Measurements from ENCODE around the gene IL6R. TPM values are rescaled to one million over a fixed set of nuclear protein-coding genes. Genes with fewer than 3 reads are reported as not detected.
"Not testable (repeated sequence)": the region's sequence is repeated elsewhere in the genome, so short reads cannot be mapped to it uniquely, and the experiment has no call there.

Gene IL6R
- 1 to 10 TPM; 3.1 to 7.6 (median 4.2) TPM for polyA plus RNA-seq (ENCODE audit: insufficient read length in 10 of 10)
- long read RNA-seq, donor 1, result 0 reads
- long read RNA-seq, donor 2, full-length matches to known transcripts, result 1 of 1 reads
- long read RNA-seq, donor 2, partial matches to known transcripts, result 0 of 1 reads
- long read RNA-seq, donor 2, other reads (novel, unspliced or antisense), result 0 of 1 reads
- long read RNA-seq, donor 3, result 0 reads
- long read RNA-seq, donor 4, result 0 reads
- long read RNA-seq, donor 5, result 0 reads
- long read RNA-seq, donor 6, result 0 reads
- long read RNA-seq, donor 7, result 0 reads
- long read RNA-seq, donor 8, full-length matches to known transcripts, result 1 of 1 reads
- long read RNA-seq, donor 8, partial matches to known transcripts, result 0 of 1 reads
- long read RNA-seq, donor 8, other reads (novel, unspliced or antisense), result 0 of 1 reads
- long read RNA-seq, donor 9, result 0 reads

DNA sequence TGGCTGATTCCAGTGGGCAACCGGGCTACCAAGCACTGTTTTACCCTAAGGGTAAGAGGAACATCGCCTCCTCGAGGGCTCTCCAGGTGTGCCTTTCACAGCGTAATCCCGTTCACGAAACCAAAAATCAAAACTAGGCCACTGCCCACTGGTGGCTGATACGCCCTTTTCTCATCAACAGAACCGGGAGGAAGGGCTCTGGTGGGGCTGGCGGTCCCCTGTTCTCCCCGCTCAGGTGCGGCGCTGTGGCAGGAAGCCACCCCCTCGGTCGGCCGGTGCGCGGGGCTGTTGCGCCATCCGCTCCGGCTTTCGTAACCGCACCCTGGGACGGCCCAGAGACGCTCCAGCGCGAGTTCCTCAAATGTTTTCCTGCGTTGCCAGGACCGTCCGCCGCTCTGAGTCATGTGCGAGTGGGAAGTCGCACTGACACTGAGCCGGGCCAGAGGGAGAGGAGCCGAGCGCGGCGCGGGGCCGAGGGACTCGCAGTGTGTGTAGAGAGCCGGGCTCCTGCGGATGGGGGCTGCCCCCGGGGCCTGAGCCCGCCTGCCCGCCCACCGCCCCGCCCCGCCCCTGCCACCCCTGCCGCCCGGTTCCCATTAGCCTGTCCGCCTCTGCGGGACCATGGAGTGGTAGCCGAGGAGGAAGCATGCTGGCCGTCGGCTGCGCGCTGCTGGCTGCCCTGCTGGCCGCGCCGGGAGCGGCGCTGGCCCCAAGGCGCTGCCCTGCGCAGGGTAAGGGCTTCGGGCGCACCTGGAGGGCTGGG is at the start of gene IL6R:
Gene IL6R (plus strand): TSS at position 360 of the 763 bp plus-strand sequence. CDS start 287 bp downstream, at position 647.
- peak; percentile 87 to 94 (median 89) for DNase-seq

DNA sequence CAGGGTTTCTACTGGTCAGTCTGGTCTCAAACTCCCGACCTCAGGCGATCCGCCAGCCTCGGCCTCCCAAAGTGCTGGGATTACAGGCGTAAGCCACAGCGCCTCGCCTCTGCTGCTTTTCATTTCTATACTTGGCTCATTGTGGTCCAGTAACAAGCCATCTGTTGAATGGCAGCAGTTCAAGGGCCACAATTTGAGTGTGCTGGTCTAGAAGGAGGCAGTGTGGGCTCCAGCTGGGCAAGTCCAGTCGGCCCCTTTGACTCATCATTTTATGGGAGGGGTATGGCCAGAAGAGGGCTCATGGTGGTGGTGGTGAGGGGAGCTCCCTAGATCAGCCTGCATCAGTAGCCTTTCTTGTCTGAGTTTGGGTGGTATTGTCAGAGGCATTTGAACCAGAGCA is 46.6 kb upstream of the IL6R start:
- no peak for DNase-seq

DNA sequence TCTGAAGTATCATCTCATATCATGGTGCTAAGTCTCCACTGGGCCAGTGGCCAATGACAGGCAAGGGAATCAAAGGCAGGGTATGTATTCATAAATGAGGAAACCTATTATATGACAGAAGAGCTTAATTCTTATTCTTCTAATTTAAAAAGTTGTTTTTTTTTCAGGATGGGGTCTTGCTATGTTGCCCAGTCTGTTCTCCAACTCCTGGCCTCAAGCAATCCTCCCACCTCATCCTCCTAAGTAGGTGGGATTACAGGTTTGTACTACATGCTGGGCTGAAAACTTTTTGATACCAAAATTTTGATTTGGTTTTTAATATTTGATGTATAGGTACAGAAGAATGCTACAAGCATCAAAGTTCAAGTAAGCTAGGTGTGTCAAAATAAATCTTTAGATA is 44.9 kb upstream of the IL6R start:
- DNase-seq, result no peak

DNA sequence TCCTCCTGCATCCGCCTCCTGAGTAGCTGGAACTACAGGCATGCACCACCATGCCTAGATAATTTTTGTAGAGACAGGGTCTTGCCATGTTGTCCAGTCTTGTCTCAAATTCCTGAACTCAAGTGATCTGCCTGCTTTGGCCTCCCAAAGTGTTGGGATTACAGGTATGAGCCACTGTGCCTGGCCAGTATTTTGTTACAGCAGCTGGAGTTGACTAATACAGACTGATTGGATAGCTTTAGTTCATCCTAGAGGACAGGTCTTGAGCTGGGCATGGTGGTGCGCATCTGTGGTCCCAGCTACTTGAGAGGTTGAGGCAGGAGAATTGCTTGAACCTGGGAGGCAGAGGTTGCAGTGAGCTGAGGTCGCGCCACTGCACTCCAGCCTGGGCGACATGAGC is 44.3 kb upstream of the IL6R start:
- not testable (repeated sequence) for DNase-seq

DNA sequence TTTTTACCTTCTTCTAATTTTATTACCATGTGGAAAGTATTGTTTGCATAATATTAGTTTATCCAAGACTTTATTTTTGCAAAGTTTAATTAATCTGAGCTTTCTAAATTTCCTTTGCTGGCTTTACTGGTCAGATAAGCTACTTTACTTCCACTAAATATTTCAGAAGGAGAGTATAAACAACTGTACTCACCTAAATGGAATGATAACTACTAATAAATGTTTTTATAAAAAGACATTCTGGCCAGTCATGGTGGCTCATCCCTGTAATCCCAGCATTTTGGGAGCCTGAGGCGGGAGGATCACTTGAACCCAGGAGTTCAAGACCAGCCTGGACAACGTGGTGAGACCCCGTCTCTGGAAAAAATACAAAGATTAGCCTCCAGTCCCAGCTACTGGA is 43.8 kb upstream of the IL6R start:
- DNase-seq, result no peak

DNA sequence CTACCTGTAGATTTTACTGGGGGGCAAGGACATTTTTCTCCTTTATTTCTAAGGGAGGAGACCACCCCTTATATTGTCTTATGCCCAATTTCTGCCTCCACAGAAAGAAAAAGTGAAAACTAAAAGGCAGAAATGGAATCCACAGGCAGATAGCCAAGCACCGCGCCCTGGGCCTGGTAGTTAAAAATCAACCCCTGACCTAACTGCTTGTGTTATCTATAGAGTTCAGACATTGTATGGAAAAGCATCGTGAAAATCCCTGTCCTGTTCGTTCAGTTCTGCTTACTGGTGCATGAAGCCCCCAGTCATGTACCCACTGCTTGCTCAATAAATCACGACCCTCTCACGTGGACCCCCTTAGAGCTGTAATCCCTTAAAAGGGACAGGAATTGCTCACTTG is 33.7 kb upstream of the IL6R start:
- DNase-seq, result no peak

DNA sequence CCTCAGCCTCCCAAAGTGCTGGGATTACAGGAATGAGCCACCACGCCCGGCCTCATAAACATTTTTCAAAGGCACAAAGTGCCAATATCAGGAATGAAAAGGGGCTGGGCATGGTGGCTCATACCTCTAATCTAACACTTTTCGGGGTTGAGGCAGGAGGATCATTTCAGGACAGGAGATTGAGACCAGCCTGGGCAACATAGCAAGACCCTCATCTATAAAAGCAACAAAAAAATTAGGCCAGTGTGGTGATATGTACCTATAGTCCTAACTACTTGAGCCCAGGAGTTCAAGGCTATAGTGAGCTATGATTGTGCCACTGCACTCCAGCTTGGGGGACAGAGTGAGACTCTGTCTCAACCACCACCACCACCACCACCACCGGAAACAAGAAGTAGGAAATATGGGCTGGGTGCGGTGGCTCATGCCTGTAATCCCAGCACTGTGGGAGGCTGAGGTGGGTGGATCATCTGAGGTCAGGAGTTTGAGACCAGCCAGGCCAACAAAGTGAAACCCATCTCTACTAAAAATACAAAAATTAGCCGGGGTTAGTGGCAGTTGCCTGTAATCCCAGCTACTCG is 31.3 kb upstream of the IL6R start:
- DNase-seq, result not testable (repeated sequence)

DNA sequence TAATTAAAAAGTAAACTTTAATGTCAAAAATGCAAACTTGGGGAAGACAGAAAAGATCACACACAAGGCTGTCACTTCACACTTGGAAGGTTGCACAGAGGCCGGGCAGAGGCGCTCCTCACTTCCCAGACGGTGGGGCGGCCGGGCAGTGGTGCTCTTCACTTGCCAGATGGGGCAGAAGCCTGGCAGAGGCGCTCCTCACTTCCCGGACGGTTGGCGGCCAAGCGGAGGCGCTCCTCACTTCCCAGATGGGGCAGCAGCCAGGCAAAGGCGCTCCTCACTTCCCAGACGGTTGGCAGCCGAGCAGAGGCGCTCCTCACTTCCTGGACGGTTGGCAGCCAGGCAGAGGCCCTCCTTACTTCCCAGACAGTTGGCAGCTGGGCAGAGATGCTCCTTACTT is 25.8 kb upstream of the IL6R start:
- DNase-seq, result no peak

DNA sequence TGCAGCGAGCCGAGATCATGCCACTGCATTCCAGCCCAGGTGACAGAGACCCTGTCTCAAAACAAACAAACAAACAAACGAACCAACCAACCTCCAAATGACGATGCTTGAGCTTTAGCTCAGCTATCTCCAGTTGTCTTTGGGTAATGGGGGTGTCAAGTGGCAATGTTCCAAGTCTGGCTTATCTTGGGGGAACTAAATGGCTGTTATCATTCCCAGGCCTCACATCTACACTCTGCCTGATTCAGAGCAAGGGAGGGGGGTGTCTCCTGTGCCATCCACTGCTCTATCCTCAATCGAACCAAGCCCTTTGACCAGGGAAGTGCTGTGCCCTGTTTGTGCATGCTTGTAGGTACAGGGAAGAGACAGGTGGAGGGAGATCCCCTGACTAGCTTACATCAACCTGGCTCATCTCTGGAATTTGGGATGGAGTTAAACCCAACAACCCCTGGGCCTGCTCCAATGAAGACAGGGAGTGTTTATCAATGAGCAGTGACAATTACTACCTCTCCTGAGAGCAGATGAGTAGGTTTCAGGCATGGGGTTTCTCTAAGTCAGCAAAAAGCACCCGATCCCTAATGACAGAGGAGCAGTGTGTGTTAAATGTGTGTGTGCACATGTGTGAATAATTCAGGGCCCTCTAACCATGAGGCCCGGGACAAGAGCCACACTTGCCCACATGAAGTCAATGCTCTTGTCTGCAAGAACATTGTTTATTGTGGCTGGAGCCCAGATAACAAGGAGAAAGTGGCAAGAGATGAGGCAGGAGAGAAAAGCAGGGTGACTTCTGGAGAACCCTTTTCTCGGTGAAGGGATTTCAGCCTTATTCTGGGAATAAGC is 20.3 kb upstream of the IL6R start:
- no peak for DNase-seq

DNA sequence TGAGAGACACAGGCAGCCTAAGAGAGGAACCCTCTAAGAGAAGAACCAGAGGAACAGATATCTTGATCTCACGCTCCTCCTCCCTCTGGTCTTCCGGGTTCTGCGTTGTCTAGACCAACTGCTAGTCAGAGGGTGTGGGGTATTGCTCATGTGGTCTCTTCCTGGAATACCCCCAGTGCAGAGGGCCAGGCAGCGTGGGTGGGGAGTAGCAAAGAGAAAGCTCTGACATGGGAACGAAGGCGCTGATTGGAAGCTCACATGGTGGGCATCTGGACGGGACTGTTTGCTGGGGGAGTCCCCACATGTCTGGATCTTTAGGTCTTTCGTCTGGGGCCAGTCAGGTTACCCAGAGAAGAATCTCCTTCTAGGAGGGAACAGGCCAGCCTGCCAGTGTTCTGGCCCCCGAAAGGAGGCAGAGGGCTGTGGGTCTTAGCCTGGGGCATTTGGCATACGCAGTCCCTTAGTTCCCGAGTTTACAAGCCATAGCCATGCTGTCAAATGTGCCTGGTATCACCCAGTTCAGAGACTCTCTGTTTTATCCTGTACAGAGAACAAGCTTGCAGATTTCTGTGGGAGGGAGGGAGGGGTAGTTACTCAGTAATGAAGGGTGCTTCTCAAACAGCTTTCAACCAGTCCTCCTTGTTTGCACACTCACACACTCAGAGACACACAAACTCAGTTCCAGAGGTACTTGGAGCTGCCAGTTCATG is 18.3 kb upstream of the IL6R start:
- no peak for DNase-seq

DNA sequence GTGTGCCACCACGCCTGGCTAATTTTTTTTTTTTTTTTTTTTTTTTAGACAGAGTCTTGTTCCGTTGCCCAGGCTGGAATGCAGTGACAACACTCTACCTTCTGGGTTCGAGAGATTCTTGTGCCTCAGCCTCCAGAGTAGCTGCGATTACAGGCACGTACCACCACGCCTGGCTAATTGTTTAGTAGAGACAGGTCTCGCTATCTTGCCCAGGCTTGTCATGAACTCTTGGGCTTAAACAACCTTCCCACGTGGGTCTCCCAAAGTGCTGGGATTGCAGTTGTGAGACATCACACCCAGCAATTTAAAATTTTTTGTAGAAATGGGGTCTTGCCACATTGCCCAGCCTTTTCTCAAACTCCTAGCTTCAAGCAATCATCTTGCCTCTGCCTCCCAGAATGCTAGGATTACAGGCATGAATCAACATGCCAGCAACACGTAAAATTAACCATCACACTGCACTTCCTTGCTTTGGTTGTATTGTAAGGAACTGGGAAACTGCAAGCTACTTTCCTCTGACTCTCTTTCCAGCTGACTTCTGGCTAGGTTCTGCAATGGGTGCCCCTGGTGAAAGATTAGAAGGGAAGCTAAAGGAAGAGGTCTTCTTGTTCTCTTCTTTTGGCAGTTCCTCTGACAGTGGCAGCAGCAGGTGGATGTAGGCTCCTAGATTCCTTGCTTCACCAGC is 13.9 kb upstream of the IL6R start:
- no peak for DNase-seq

DNA sequence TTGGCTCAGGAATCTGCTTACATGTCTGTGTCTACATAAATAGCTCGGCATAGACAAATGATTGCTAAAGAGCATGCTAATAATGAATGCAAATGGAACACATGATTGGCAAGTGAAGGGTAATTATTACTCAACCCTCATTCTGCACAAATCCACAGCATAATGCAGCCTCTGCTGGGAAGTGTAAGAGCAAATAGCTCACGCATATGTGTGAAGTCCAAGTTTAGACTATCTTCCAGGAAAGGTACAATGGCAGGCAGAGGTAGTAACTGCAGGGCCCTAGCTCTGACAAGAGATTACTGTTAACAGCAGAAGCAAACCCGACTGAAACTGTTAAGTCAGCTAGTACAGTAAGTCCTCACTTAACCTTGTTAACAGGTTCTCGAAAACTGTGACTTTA is 7.0 kb upstream of the IL6R start:
- DNase-seq, result no peak

DNA sequence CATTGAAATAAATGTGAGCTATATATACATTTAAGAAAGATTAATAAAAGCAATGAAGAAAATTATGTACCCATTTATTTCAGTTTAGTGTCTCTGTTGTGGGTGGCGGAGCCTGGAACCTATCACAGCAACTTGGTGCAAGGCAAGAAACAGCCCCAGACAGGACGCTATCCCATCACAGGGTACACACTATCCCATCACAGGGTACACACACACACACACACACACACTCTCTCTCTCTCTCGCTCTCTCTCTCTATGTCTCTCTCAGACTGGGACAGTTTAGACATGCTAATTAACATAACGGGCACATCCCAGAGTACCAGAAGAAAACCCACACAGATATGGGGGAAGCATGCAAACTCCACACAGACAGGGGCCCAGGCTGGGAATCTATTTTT is 6.5 kb upstream of the IL6R start:
- no peak for DNase-seq

DNA sequence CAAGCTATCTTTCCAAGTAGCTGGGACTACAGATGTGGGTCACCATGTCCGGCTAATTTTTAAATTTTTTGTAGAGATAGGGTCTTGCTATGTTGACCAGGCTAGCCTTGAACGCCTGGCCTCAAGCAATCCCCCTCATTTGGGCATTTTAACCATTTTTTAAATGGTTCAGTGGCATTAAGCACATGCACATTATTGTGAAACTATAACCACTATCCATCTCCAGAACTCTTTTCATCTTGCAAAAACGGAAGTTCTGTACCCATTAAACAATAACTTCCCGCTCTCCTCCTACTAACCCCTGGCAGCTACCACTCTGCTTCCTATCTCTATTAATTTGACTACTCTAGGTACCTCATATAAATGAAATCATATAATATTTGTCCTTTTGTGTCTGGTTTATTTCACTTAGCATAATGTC is 4.8 kb upstream of the IL6R start:
- DNase-seq, result no peak

DNA sequence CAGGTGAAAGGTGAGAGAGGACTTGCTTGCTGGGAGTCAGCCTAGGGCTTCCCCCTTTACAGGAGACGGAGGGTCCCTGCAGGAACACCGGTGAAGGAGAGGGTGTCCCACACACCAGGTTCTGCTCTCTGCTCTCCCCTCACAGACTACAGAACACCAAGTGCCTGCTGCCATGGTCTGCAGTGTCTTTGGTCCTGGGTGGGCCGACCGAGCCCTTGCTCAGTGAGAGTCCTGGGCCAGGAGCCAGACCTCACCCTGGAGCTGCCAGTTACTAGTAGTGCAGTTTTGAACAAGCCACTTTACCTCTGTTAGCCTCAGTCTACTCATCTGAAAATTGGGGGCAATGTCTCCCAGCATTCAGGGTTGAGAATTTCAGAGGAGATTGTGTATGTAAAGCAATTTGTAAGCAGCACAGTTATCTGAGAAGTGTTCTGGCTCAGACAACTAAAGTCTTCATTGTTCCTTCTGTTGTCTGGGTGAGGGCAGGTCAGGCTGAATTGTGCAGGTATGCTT is 2.7 kb upstream of the IL6R start:
- DNase-seq, result no peak

DNA sequence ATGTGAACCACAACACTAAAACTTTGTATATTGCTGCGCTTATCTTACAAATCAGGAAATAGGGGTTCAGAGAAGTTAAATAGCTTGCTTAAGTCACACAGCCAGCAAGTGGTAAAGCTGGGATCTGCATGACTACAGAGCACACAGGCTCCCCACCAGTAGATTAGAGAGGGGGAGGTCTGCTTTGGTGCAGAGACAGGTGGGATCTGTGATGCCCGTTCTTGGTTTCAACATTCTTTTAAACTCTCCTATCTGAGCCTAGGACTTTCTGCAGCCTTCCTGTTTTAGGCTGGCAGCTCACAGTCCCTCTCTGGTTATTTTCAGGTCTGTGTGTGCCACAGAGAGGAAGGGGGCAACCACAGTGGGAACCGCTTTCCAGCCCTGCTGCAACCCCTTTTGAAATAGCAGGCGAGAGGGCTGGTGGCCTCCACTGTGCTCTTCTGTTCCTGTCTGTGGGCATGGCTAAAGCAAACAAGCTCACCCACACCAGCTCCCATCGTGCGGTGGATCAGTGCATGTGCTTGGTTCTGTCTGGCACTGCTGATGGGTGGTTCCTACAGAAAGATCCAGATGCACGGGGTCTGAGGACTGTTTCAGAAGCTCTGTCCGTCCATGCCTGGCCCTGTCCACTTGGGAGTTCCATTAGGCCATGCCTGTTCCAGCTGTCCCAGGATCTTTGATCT is 1.7 kb upstream of the IL6R start:
- DNase-seq, result no peak

DNA sequence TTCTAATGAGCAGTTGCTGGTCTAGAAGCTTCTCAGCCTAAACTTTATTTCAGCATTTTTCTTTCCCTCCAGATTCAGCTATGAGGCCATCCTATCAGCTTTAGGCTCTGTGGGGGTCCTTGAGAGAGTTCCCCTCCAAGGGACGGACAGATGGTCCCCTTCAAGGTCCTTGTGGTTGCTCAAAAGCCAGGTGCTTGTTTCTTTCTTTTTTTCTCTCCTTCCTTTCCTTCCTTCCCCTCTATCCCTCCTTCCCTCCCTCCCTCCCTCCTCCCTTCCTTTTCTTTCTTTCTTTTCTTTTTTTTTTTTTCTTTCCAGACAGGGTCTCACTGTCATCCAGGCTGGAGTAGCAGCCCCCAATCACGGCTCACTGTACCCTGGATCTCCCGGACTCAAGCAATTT is 1.2 kb upstream of the IL6R start:
- DNase-seq, result no peak

DNA sequence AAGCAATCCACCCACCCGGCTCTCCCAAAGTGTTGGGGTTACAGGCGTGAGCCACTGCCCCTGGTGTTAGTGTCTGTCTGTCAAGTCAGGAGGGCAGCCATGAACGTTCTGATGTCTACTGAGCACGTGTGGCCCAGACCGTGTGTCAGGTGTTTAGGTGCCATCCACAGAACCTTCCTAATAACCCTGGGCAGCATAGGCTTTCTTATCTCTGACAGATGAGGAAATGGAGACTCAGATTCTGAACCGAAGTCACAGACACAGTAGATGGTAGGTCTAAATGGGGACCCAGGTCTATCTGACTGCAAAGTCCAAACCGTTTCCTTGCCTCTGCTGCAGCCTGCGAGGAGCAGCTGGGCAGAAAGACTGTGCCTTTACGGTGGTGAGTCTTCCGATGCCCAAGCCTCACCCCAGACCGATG is 622 bp upstream of the IL6R start:
- no peak for DNase-seq

DNA sequence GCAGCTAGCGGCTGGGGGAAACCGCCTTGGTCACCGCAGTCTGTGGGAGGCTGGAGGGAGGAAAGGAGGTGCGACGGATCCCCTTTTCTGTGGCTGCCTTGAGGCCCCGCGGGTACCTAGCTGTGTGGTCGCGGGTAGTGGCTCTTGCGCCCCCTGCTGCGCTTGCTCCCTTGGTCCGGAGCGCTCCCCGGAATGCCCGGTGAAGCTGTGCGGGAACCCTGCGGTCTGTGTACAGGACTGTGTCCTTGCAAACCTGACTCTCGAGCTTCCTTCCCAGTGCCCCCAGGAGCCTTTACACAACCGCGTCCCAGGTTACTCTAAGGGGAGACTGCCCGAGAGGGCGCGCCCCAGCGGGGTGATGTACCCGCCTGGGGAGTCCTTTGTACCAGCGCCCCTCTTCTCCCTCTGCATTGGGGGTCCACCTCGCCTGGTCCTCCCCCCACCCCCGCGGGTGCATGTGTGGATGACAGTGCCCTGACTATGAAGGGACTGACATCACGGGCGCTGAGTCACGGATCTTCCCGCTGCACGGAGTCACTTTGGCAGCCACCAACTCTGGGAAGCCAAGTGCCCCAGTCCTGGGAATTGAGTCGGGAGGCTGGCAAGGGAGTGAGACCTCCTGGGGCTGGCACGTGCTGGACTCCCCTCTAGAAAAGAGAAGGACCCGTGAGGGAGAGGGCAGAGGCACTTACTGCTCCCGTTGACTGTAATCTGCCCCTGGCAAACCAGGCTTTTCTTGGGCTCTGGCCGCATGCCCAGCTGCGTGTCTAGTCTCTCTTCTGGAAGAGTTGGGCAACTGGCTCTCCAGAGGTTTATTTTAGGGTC is 816 bp downstream of the IL6R start:
- DNase-seq, result peak in 2 of 3 donors; percentile 36 to 78

Data from muscle of back (tissue), 13 donors.